ENCODE measurements around the gene ZFP64. TPM values are rescaled to one million over a fixed set of nuclear protein-coding genes. Genes with fewer than 3 reads are reported as not detected.

ZFP64 gene
- total RNA-seq, 2 experiments from 2014 or later, result 11.6 to 14.2 TPM

GRCh38 chr20:52152416-52152815, 39.2 kb downstream of the ZFP64 start:
- Mint-ChIP-seq H3K36me3 (ENCODE audit: low read depth) (peaks cover 26% of the 10 kb centered on the region), H3K4me3 (no peak overlapping the region), H3K27me3 (no peaks in the 10 kb centered on the region), H3K9me3 (no peaks in the 10 kb centered on the region), H3K4me1 (ENCODE audit: low read depth) (no peaks in the 10 kb centered on the region), H3K27ac (no peak overlapping the region)
- no peak for DNase-seq
- ChIA-PET CTCF (interaction anchor here (1.0 kb wide), 1 partner anchor 235 kb away, joined by 3 read pairs; no protein-coding TSS in a partner anchor), POLR2A (interaction anchor here (1.4 kb wide), 1 partner anchor 20 kb away, joined by 4 read pairs; no protein-coding TSS in a partner anchor)
- ATAC-seq, result no peak
- intact Hi-C loops (cut with micrococcal nuclease), result no loop called here
- no peak for TF ChIP-seq CTCF (IDR thresholded peaks at IDR 0.05)

- POLR2A ChIA-PET, result no interaction called here
- H3K36me3 Mint-ChIP-seq (ENCODE audit: low read depth), result peaks cover 17% of the 10 kb centered on the region
- peak; percentile 56 for ATAC-seq
- intact Hi-C loops (cut with micrococcal nuclease), result no loop called here
- DNase-seq, result peak; percentile 24
- no peak overlapping the region for H3K27ac Mint-ChIP-seq
- no peaks in the 10 kb centered on the region for H3K4me1 Mint-ChIP-seq (ENCODE audit: low read depth)
- peak; percentile 79 for TF ChIP-seq CTCF (IDR thresholded peaks at IDR 0.05)
- no peak overlapping the region for H3K4me3 Mint-ChIP-seq
- CTCF ChIA-PET, result interaction anchor here (0.6 to 4.4 kb wide), 9 partner anchors 10 to 351 kb away, joined by 3 to 33 read pairs (median 4); no protein-coding TSS in a partner anchor
- H3K9me3 Mint-ChIP-seq, result no peaks in the 10 kb centered on the region
- no peaks in the 10 kb centered on the region for H3K27me3 Mint-ChIP-seq
Measured at GRCh38 chr20:52150440-52151258, 40.9 kb downstream of the ZFP64 start.

DNA sequence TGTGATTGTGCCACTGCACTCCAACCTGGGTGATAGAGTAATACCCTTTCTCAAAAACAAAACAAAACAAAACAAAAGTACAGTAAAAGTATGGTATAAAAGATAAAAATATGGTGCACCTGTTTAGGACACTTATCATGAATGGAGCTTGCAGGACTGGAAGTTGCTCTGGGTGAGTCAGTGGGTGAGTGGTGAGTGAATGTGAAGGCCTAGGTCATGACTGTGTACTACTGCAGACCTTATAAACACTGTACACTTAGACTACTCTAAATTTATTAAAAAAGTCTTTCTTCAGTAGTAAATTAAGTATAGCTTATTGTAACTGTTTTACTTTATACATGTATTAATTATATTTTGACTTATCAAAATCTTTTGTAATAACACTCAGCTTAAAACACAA, 46.0 kb downstream of the ZFP64 start:
- TF ChIP-seq CTCF (IDR thresholded peaks at IDR 0.05), result no peak
- ChIA-PET CTCF (interaction anchor here (0.6 to 1.2 kb wide), 2 partner anchors 17 to 19 kb away, joined by 3 to 5 read pairs; no protein-coding TSS in a partner anchor), POLR2A (no interaction called here)
- H3K4me3 Mint-ChIP-seq, result no peak overlapping the region
- no peak for ATAC-seq
- H3K36me3 Mint-ChIP-seq (ENCODE audit: low read depth), result peaks cover under 1% of the 10 kb centered on the region
- no peak for DNase-seq
- peaks cover 2% of the 10 kb centered on the region for H3K4me1 Mint-ChIP-seq (ENCODE audit: low read depth)
- no peak overlapping the region for H3K27ac Mint-ChIP-seq
- H3K9me3 Mint-ChIP-seq, result no peaks in the 10 kb centered on the region
- intact Hi-C loops (cut with micrococcal nuclease), result no loop called here
- no peaks in the 10 kb centered on the region for H3K27me3 Mint-ChIP-seq

- no peak for TF ChIP-seq CTCF (IDR thresholded peaks at IDR 0.05)
- DNase-seq (no peak), ATAC-seq (no peak)
- intact Hi-C loops (cut with micrococcal nuclease), result no loop called here
- H3K27me3 Mint-ChIP-seq, result no peaks in the 10 kb centered on the region
- ChIA-PET POLR2A (no interaction called here), CTCF (no interaction called here)
- no peak overlapping the region for H3K4me3 Mint-ChIP-seq
- H3K27ac Mint-ChIP-seq, result no peak overlapping the region
- H3K9me3 Mint-ChIP-seq, result no peaks in the 10 kb centered on the region
- no peaks in the 10 kb centered on the region for H3K36me3 Mint-ChIP-seq (ENCODE audit: low read depth)
- peaks cover 2% of the 10 kb centered on the region for H3K4me1 Mint-ChIP-seq (ENCODE audit: low read depth)
Measured at GRCh38 chr20:52143277-52143676, 48.3 kb downstream of the ZFP64 start.

DNA sequence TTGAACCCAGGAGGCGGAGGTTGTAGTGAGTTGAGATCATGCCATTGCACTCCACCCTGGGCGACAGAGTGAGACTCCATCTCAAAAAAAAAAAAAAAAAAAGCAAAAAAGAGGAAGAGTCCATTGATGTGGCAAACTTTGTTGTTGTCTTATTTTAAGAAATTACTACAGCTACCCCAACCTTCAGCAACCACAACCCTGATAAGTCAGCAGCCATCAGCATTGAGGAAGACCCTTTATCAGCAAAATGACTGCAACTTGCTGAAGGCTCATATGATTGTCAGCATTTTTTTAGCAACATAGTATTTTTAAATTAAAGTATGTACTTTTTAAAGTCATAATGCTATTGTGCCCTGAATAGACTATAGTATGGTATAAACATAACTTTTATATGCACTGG, 48.8 kb downstream of the ZFP64 start:
- ChIA-PET CTCF (no interaction called here), POLR2A (no interaction called here)
- no peaks in the 10 kb centered on the region for H3K27me3 Mint-ChIP-seq
- no peaks in the 10 kb centered on the region for H3K36me3 Mint-ChIP-seq (ENCODE audit: low read depth)
- no peak for ATAC-seq
- intact Hi-C loops (cut with micrococcal nuclease), result no loop called here
- no peak overlapping the region for H3K4me3 Mint-ChIP-seq
- H3K27ac Mint-ChIP-seq, result no peak overlapping the region
- no peaks in the 10 kb centered on the region for H3K9me3 Mint-ChIP-seq
- no peak for TF ChIP-seq CTCF (IDR thresholded peaks at IDR 0.05)
- peaks cover 2% of the 10 kb centered on the region for H3K4me1 Mint-ChIP-seq (ENCODE audit: low read depth)
- no peak for DNase-seq

Data from activated CD8-positive, alpha-beta T cell treated with anti-CD3 and anti-CD28 coated beads for 36 hours (primary cell).